NCI-H146 treated with DMSO at 0.1 percent for 48 hours (cell line): ENCODE measurements around the gene NAT14.

Experiments
- DNase-seq: peaks from one replicate; lab custom pipeline; 2025; ENCODE audit not compliant: unreplicated experiment; lab: John Stamatoyannopoulos, UW

NAT14 gene

DNA sequence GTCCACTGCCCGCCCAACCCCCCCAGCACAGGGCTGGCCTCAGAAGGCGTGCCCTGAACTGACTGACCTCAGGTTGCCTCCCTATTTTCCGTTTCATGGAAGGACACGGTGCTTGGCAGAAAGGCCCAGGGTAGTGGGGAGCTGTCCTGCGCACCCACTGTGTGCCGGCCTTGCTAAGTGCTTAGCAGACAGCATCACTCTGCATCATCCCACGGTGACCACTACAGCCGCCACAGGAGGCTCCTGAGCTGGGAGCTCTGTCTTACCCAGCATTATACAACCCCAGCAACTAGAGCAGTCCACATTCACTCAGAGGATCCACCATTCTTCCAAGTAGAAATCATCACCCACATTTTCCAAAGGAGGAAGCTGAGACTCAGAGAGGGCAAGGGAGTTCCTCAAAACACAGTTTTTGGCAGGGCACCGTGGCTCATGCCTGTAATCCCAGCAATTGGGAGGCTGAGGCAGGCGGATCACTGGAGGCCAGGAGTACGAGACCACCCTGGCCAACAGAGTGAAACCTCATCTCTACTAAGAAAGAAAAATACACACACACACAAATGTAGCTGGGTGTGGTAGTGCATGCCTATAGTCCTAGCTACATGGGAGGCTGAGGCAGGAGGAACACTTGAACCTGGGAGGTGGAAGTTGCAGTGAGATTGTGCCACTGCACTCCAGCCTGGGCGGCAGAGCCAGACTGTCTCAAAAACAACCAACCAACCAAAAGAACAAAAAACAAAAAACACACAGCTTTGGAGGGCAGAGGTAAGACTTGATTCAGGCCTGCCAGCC is 50.4 kb downstream of the NAT14 start:
- no peak for DNase-seq

DNA sequence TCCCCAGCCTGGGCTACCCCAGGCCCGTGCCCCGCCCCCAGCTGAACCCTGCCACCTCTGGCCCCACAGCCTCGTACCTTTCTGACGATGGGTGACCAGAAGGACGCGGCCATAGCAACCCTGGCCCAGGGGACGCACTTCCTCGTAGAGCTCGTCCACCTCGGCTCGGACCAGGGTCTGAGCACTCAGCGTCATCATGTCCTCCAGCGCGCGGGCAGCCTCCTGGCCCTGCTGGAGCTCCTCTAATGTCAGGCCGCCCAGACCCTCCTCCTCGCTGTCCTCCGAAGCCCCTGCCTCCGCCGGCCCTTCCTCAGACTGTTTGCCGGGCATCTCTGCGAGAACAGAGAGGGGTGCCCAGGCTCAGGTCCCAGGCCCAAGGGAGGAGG is 51.0 kb downstream of the NAT14 start:
- no peak for DNase-seq

DNA sequence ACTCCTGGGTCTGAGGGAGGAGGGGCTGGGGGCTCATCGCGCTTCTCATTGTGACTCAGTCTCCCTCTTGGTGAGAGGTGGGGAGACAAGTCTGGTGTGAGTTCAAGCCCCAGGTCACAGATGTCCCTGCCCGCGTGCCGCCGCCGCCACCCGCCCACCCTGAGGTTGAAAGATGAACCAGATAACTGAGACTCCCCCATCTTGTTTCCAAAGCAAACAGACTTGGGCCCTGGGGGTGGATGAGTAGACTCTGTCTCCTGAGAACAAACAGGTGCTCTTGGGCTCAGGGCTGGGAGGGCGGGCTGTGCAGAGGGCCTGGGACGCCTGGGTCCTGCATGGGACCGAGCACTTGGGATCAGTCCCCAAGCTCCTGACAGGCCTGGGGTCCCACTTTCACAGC is 51.4 kb downstream of the NAT14 start:
- no peak for DNase-seq
